NCI-H1436 (cell line): Measurements from ENCODE around the gene SLC38A8.

ENCODE experiments used
- DNase-seq: peaks from one replicate; lab custom pipeline; 2025; lab: John Stamatoyannopoulos, UW

The SLC38A8 gene

DNA sequence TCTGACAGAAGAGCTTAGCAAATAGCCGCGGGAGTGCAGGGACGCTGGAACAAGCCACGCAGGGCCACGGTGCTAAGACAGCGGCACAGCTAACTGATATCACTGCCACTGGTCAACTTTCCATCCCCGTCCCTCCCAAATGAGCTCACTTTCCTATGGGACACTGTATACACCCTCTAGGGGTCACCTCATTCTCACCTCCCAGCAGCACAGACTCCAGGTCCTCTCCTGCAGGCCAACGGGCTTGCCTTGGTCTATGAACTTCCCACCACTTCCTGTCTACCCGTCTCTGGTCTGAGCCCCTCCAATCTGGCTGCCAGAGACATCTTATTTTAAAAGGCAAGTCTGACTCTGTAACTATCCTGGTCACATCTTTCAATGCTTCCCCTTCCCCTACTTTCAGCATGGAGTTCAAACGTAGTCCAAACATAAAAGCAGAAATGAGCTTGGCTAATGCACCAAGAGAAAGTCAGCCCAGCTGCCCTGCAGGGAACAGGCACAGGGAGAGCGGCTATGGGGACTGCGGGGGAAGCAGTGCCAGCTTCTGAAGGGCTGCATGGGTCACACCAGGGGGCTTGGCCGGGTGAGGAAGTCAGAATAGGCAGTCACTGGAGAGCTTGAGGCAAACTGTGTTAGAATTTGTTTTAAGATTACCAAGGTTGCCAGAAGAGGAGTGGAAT, 26.3 kb upstream of the SLC38A8 start:
- no peak for DNase-seq

DNA sequence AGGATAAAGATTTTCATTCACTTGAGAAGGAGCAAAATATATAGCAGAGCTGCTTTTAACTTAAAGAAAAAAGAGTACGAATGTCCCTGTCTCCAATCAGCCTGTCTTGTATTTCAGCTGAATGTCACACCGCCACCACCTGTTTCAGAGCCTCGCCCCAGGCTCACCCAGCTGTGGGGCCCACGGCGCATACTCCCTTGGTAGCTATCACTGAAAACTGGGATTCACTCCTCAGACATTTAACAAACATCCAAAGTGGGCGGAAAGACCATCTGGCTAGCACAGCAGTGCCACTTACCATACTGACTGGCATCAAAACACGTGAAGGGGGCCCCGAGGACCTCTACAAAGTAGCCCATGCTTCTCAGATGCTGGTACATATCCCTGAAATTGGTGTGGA, 25.4 kb upstream of the SLC38A8 start:
- DNase-seq = no peak

DNA sequence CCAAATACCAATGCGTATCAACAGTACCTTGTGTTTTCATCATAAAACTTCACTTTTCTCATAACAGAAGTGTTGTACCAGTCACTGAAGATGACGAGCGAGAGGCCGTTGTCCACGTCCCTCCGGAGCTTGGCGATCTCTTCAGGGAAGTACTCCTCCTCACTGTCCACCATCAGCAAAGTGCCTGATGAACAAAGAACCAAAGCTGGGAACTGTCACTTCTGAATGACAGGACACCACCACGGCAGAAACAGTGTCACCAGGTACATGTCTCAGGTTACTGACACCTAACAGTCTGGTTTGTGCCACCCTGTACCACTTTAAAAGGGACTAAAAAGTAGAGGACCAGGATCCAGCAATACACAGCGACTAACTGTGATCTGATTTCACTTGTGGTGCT, 25.0 kb upstream of the SLC38A8 start:
- DNase-seq = no peak

DNA sequence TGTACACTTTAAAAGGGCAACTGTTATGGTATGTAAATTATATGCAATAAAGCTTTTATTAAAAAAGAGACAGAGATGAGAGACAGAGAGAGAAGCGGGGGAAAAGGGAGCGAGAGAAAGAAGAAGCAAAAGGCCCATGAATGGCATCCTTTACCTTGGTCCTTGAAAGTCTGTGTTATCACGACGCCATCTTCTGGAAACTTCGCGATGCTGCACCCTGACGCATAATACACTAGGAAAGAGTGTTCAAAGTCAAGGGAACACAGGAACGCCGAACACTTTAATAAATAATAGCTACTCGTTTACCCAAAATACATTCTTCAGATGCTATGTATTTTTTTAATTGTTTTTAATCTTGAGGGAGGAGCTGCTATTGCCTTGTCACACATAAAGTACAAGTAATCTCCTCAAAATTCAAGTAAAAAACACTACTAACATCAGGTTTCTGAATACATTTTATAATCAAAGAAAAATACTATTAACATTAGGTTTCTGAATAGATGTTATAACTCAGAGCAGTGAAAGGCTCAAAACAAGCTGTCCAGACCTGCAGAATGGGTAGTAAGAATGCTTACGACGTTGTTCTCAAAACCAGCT, 23.0 kb upstream of the SLC38A8 start:
- DNase-seq = peak; percentile 55

DNA sequence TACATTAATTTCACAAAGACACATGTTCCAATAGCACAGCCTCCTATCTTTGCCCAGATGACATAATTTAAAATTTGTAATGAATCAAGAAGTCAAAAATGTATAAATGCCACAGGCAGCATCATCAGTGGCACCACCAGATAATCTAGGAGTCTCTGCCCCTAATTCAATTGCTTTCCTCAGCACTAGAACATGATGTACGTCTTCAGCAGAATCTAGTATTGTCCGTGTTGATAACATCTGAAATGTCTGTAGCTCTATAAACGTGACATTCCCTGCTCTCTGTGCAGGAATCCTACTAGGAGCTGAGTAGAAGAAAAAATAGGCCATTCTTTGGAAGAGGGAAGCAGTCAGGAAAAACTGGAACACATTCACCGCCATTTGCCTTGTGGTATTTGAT, 21.4 kb upstream of the SLC38A8 start:
- no peak for DNase-seq

DNA sequence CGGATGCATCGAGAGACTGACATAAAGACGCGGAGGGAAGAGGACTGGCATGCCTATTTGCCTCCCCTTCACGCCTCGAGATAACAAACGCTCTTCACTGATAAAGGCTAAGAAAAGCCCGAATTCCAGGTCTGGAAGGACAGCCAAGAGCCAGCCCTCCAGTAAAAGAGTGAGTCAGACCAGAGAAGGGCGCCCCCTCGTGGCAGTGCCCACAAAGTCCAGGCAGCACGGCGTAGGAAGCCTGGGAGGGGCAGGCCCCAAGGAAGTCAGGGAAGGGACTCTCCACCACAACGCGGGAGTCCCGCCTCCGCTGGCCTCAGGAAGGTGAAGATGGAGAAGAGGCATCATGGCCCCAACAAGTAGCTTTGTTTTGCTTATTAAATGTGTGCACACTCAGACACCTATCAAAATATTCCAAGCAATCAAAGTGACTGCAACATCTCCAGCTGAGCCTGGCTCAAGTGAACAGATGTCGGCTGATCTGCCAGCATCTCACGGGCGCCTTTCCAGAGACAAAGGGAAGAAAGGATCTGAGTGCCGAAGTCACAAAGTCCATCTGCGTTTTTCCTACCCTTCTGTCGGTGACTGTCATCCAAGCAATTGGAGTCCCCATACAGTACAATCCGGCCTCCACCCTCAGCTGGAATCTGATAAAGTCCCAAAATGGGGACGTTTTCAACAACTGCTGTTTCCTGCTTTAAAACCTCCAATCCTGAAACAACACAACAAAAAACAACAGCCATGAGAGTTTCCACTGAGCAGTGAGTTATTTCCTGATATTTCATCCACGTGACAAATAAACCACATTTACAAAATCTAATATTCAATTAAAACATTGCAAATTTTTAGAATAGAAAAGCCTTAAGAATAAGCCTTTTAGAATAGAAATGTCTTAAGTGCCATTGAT, 20.4 kb upstream of the SLC38A8 start:
- peak; percentile 52 for DNase-seq

DNA sequence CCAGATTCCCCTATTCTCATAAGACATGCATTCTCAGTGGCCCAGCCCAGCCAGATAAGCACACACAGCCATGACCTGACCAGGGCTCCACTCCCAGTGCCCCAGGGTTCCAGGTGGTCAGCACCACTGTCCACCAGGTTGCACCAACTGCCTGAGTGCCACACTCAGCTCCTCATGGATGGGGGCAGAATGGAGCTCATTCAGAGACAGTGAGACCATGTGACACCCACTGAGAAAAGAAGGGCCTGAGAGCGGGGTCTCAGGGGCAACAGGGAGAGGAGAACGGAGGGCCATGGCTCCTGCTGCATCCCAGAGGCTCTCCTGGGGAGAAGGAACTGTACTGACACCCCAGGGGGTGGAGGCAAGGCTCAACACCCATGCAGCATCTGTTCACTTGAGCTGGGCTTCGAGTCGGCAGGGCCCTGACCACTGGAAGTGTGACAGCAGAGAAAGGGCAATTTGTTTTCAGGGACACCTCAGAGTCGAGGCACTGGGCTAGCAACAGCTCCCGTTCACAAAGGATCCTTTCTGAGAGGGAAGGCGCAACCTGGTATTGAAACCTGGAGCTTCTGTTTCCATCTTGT, 18.7 kb upstream of the SLC38A8 start:
- DNase-seq = no peak

DNA sequence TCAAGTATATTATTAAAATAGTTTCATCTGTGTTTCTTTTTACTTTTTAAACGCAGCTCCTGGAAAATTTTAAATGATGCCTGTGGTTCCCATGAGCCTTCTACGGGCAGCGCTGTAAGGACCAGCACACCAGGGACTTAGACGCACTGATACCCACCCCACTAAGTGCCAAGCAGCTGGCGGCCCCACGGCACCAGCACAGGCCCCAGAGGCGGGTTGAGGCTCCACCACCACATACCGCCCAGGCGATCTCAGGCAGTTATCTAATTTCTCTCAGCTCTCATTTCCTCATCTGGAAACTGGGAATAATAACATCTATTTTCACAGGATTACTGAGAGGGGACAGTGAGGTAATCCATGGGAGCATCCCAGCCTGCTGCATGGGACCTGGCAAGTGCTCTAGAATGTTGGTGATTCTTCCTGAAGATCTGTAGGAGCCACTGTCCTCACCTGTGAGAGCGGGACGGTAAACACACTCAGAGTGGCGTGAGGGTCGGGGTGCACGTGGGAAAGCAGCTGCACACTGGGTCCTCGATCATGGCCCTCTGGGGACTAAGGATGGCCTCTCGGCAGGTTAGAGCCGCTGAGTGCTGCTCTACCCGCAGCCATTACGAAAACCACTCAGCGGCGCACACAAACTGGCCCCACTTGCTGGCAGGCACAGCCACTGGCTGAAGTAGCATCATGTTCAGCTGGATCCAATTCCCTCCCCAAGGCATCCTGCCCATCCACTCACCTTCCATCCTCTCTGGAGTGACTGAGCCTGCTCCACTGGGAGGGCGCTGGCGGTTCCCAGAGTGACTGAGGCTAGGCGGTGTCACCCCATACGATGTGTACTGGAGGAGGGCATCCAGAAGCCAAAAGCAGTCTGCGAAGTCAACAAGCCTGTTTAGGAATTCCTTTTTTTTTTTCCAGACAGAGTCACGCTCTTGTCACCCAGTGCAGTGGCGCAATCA, 17.6 kb upstream of the SLC38A8 start:
- DNase-seq = no peak

DNA sequence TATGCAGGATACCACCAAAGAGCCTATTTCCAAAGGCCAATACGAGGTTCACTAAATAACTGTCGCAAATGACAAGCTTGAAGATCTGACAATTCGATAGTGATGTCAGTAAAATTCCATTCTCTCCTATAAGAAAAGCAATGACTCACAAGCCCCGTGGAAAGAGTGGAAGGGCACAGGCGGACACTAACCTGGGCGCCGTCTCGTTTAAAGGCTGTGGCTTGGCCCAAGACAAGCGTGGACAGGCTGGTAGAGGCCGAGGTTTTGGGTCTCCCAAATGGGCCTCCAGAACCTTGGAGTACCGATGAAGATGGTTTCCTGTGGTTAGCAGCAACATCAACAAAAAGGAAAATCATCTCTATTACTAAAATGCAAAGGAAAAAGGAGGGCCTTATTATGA, 16.5 kb upstream of the SLC38A8 start:
- DNase-seq = no peak

DNA sequence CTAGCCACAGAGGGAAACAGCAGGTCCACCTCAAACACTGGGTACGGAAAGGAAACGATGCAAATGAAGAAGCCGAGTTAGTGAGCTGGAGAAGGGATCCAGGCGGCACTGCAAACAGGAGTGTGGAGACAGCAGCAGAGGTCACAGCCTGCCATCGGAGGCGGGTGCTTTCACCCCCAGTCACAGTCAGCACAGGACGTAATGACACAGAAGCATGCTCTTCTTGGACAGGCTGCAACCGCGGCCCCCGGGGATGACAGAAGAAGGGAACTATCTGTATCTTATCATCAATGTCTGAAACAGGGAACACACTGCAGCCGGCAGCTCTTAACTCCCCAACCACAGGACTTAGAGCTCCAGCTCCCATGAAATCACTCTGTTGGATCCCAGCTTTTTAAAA, 16.1 kb upstream of the SLC38A8 start:
- no peak for DNase-seq

DNA sequence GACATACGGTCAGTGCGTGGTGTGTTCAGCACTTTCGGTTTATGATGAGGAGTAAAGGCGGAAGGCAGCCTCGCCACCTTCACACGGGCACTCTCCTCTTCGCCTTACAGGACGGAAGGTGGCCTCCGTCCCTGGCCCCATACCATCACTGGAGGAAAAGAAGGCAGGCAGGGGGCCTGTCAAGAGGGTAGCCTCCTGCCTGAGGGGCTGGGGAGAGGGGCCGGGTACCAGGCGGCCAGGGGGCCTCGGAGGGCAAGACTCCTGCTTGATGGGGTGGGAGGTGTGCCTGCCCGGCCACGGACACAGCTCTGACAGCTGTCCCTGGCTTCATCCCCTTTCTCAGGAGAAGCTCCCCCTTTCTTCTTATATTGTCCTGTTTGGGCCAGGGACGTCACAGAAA, 15.6 kb upstream of the SLC38A8 start:
- DNase-seq = no peak

DNA sequence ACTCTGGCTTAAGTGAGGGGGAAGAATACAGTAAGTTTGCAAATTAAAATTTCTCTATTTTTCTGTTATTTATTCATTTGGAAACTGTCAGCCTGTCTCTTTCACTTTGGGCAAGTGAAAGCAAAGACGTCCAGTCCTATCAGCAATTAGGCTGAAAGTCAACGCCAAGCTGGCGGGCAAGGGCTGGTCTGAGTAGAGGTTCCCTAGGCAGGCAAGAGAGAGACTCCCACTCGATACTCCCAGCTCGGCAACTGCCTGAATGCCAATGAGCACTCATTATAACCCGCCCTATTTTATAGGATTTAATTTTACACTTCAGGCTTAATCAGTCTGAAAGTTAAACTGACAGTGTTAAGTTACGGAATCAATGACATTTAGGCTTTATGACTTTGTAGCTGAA, 14.3 kb upstream of the SLC38A8 start:
- DNase-seq = no peak

DNA sequence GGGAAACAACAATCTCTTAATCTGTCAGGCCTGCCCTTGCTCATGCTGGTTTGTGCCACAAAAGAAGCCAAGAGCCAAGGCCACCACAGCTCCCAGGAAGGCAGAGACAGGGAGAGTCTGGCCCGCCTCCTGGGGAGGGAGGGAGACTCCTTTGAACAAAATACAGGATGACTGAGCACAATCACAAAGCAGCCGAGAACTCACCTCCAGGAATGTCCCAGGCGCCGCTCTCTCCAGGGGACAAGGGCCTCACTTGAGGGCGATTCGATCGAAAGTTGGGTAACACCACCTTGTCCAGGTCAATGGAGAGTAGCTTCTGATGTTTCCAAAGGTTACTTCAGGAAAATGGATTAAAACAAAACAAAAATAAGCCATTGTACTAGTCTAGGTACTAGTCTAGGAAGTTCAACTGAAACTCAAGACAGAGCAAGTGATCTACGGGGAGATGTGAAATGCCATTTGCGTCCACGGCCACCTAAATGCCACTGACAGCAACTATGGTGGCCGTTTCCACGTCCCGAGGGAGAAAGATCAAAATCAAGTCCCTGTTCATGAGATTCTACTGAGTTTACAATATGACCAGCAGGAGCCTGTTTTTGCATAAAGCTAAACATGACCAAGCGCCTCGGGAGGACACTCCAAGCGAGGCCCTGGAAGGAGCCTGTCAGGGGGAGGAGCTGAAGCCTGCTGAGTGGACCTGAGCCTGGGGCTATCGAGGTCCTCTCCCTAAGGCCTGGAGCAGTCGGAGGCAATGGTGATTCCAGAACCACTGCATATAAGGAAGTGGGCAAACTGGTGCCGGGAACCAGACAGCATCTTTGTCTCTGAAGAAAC, 13.4 kb upstream of the SLC38A8 start:
- no peak for DNase-seq

DNA sequence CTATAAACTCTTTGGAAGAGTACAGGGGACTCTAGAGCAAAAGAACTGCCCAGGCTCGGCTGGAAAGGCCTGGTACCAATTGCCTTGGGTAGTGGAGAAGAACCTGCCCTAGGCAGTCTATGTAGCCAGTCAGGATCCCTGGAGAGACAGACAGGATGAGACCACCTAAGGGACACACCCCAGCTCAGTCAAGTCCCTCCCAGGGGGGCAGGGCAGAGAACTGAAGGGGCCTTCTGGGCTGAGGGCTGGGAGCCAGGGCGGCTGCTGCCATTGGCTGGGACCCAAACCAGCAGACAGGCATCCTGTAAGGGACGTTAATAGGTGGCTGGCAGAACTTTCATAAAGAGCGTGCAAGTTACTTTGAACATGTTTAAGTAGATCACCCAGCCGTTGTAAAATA, 12.8 kb upstream of the SLC38A8 start:
- no peak for DNase-seq

DNA sequence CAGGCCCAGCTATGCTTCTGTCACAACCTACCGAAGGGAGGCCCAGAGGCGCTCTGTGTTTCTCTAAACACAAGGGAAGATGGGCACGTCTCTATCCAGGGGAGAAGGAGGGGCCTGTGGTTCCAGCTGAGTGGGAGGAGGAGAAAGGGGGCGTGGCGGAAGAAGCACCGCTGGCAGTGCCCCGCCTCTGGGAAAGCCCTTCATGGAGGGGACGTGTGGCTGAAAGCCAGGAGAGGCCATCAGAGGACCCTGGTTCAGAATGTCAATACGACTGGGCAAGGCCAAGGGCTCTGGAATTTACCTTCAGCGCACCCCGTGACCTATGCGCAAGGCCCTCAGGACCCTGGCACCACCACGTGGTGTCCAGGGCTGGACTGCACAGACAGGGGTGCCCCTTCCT, 12.3 kb upstream of the SLC38A8 start:
- DNase-seq = no peak

DNA sequence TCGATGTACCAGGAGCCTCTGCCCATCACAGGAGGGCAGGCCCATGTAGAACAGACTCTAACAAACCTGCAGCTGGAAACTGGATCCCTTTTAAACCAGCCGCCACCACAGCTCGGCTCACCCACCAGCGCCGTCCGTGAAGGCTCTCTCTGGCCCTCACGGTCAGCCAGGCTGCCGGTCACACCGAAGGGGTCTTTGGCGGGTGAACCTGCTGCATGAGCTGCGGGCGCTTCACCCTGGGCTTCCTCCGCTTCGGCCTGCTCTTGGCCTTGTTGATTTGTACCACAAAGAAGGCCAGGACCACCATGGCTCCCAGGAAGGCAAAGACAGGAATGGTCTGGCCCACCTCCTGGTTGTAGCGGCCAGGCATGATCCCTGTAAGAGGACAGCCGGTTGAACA, 11.7 kb upstream of the SLC38A8 start:
- DNase-seq = no peak

DNA sequence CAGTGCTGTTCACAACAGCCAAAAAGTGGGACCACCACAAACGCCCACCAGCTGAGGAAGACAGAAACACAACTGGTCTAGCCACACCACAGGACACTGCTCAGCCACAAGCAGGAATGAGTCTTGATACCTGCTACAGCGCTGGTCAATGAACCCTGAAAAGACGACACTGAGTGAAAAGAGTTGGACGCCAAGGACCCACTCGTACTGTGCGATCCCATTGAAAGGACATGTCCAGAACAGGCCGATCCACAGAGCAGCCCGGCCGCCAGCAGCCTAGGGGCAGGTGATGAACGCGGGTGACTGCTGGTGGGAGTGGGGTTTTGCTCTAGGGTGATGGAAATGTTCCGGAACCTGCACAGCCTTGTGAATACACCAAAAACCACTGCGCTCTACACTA, 10.6 kb upstream of the SLC38A8 start:
- no peak for DNase-seq

DNA sequence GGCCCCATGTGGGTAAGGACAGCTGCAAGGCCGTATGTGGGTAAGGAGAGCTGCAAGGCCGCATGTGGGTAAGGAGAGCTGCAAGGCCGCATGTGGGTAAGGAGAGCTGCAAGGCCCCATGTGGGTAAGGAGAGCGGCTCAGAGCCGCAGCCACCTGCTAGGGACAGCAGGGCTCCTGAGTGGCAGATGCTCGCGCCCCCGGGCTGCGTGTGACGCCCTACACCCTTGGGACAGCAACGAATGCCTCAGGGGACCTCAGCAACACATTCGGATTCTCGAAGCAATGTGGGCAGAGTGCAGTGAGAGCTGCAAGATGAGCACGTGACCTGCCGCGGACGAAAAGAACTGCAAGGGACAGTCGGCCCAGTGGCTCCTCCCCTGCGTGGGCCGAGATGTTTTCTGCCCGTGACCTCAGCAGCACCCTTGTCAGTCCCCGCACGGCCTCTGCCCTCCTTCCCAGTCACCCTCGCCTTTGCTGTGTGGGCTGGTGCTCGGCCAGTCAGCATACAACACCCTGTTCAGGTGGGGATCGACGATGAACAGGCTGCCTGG, 9.6 kb upstream of the SLC38A8 start:
- no peak for DNase-seq

DNA sequence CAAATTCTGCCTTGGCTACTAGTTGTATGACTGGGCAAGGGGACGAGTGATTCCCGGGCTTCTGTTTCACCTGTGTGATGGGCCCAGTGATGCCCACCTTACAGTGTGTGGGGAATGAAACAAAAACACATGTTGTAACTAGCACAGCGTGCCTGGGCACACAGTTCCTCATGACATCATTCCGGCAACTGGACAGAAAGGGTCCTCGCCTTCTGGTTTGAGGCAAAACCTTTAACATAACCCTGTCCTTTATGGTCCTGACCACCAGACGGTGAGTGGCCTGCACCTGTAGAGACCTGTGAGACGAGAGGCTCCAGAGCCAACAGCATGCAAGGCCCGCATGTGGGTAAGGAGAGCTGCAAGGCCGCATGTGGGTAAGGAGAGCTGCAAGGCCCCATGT, 7.7 kb upstream of the SLC38A8 start:
- no peak for DNase-seq

DNA sequence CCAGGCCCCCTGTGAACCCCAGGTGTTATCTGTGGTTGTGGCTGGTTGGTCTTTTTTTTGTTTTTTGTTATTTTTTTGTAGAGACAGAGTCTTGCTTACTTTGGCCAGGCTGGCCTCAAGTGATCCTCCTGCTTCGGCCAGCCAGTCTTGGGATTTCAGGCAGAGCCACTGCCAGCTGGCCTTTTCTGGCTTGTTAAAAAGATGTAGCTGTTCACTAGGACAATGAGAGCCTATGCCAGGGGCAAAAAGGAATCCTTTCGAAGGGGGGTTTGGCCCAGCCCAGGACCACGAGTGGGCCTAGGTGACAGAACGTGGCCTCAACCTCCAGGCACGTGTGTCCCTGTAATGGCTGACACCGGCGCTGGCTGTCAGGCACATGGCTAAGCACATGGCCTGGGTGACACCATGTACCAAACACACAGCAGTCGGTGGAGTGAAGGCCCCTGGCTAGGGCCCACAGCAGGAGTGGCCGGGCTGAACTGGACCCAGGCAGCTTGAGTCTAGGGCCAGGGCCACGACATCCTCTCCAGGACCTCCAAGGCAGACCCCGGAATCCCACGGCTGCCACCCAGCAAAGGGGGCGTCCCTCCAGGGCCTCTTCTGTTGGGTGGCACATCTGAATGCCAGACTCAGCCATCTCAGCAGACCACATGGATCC, 6.9 kb upstream of the SLC38A8 start:
- no peak for DNase-seq
